Erythroblast (primary cell): ENCODE results near the gene MELTF.

ENCODE experiments used
- GATA1 ChIP-seq: IDR thresholded peaks from 2 replicates; pipeline ENCODE4 v1.6.1; 2011; ENCODE audit warnings: low read depth, mild to moderate bottlenecking, control low read depth, low read length, moderate library complexity
- POLR2A ChIP-seq: IDR thresholded peaks from 2 replicates; pipeline ENCODE4 v1.6.1; 2011; ENCODE audit warnings: mild to moderate bottlenecking, low read length

- no peak for TF ChIP-seq POLR2A
- TF ChIP-seq GATA1, result no peak
Measured at GRCh38 chr3:197041875-197042488, 12.4 kb upstream of the MELTF start.
